Activated T-helper 2 cell treated with anti-CD3 and anti-CD28 coated beads, Interferon-gamma antibody, Interleukin-2, Interleukin-4, amounts not matched to agents 10 μg/mL and 5 μg/mL and 100 μg/mL, durations not matched to agents 14 hours and 24 hours and 36 hours (primary cell): ENCODE results near the gene SPRY2. TPM values are rescaled to one million over a fixed set of nuclear protein-coding genes. Genes with fewer than 3 reads are reported as not detected.
"Not testable (repeated sequence)": the region's sequence is repeated elsewhere in the genome, so short reads cannot be mapped to it uniquely, and the experiment has no call there.

Experiments used
- DNase-seq: peaks from one replicate; pipeline ENCODE4 v3.0.0; 2021; ENCODE audit warnings: low spot score
- H3K27ac Mint-ChIP-seq: one replicate; pipeline ENCODE4 v1.8.0; 2021; ENCODE audit warnings: mixed read lengths
- H3K27me3 Mint-ChIP-seq: one replicate; pipeline ENCODE4 v1.8.0; 2021; ENCODE audit warnings: low read depth, mixed read lengths
- H3K36me3 Mint-ChIP-seq: one replicate; pipeline ENCODE4 v1.8.0; 2021; ENCODE audit warnings: low read depth, mixed read lengths
- H3K4me1 Mint-ChIP-seq: one replicate; pipeline ENCODE4 v1.8.0; 2021; ENCODE audit warnings: low read depth, mixed read lengths
- H3K4me3 Mint-ChIP-seq: one replicate; pipeline ENCODE4 v1.8.0; 2021; ENCODE audit warnings: low read depth, mild to moderate bottlenecking, moderate library complexity, mixed read lengths
- H3K9me3 Mint-ChIP-seq: one replicate; pipeline ENCODE4 v1.8.0; 2021; ENCODE audit warnings: mixed read lengths
- intact Hi-C: fragments of 100-400 bp; cut with micrococcal nuclease; formaldehyde crosslinking; loops from one replicate; pipeline ENCODE4 v1.15.1; 2023
- total RNA-seq: library from RNA; stranded (reverse); gene quantifications from 2 replicates; pipeline ENCODE4 v1.2.3, GENCODE V29; 2022

Gene SPRY2
- total RNA-seq, 1 donor from 2014 or later: 0.16 TPM

- no peaks in the 10 kb centered on the region for H3K9me3 Mint-ChIP-seq
- no peaks in the 10 kb centered on the region for H3K27me3 Mint-ChIP-seq
- no peak for DNase-seq
- no peaks in the 10 kb centered on the region for H3K36me3 Mint-ChIP-seq
- intact Hi-C loops: no loop called here
- no peak overlapping the region for H3K4me3 Mint-ChIP-seq
- H3K4me1 Mint-ChIP-seq: peaks cover 2% of the 10 kb centered on the region
- no peak overlapping the region for H3K27ac Mint-ChIP-seq
Observed at GRCh38 chr13:80367473-80367872, 26.5 kb upstream of the SPRY2 start.

GRCh38 chr13:80363890-80364503, 23.1 kb upstream of the SPRY2 start:
- Mint-ChIP-seq H3K27me3 (no peaks in the 10 kb centered on the region), H3K36me3 (no peaks in the 10 kb centered on the region), H3K4me1 (peaks cover 2% of the 10 kb centered on the region), H3K9me3 (no peaks in the 10 kb centered on the region), H3K4me3 (no peak overlapping the region), H3K27ac (no peak overlapping the region)
- DNase-seq: no peak
- intact Hi-C loops: loop anchor here (2.0 kb wide), 2 partner anchors 21 to 685 kb away; no protein-coding TSS in a partner anchor

- Mint-ChIP-seq H3K4me1 (peaks cover 2% of the 10 kb centered on the region), H3K36me3 (no peaks in the 10 kb centered on the region), H3K4me3 (no peak overlapping the region), H3K27ac (no peak overlapping the region), H3K27me3 (no peaks in the 10 kb centered on the region), H3K9me3 (no peaks in the 10 kb centered on the region)
- intact Hi-C loops: loop anchor here (2.0 kb wide), 1 partner anchor 20 kb away; no protein-coding TSS in a partner anchor
- DNase-seq: no peak
Observed at GRCh38 chr13:80362481-80362880, 21.6 kb upstream of the SPRY2 start.

- intact Hi-C loops: loop anchor here (2.0 kb wide), 1 partner anchor 19 kb away; no protein-coding TSS in a partner anchor
- no peak for DNase-seq
- Mint-ChIP-seq H3K36me3 (no peaks in the 10 kb centered on the region), H3K4me1 (peaks cover 2% of the 10 kb centered on the region), H3K27me3 (no peaks in the 10 kb centered on the region), H3K4me3 (no peak overlapping the region), H3K9me3 (no peaks in the 10 kb centered on the region), H3K27ac (no peak overlapping the region)
Observed at GRCh38 chr13:80361883-80362327, 21.0 kb upstream of the SPRY2 start.

- Mint-ChIP-seq H3K36me3 (no peaks in the 10 kb centered on the region), H3K27me3 (no peaks in the 10 kb centered on the region), H3K9me3 (no peaks in the 10 kb centered on the region), H3K4me3 (no peak overlapping the region), H3K27ac (no peak overlapping the region), H3K4me1 (peaks cover 2% of the 10 kb centered on the region)
- DNase-seq: no peak
- intact Hi-C loops: no loop called here
Observed at GRCh38 chr13:80361298-80361697, 20.4 kb upstream of the SPRY2 start.

- Mint-ChIP-seq H3K36me3 (no peaks in the 10 kb centered on the region), H3K4me3 (no peak overlapping the region), H3K9me3 (no peaks in the 10 kb centered on the region), H3K27ac (no peak overlapping the region), H3K4me1 (peaks cover 2% of the 10 kb centered on the region), H3K27me3 (no peaks in the 10 kb centered on the region)
- intact Hi-C loops: no loop called here
- DNase-seq: no peak
Observed at GRCh38 chr13:80360453-80360800, 19.5 kb upstream of the SPRY2 start.

- Mint-ChIP-seq H3K9me3 (no peaks in the 10 kb centered on the region), H3K4me1 (peaks cover 2% of the 10 kb centered on the region), H3K4me3 (no peak overlapping the region), H3K27ac (no peak overlapping the region), H3K27me3 (no peaks in the 10 kb centered on the region), H3K36me3 (no peaks in the 10 kb centered on the region)
- DNase-seq: no peak
- intact Hi-C loops: no loop called here
Observed at GRCh38 chr13:80359778-80360452, 19.0 kb upstream of the SPRY2 start.

- Mint-ChIP-seq H3K4me3 (no peak overlapping the region), H3K4me1 (peaks cover 2% of the 10 kb centered on the region), H3K27me3 (no peaks in the 10 kb centered on the region), H3K9me3 (no peaks in the 10 kb centered on the region), H3K27ac (no peak overlapping the region), H3K36me3 (no peaks in the 10 kb centered on the region)
- DNase-seq: no peak
- intact Hi-C loops: no loop called here
Observed at GRCh38 chr13:80359414-80359777, 18.5 kb upstream of the SPRY2 start.

GRCh38 chr13:80355496-80356094, 14.7 kb upstream of the SPRY2 start:
- H3K4me3 Mint-ChIP-seq, H3K4me1 Mint-ChIP-seq, H3K36me3 Mint-ChIP-seq, DNase-seq, H3K27ac Mint-ChIP-seq, H3K27me3 Mint-ChIP-seq, intact Hi-C loops, H3K9me3 Mint-ChIP-seq: not testable (repeated sequence)

GRCh38 chr13:80348750-80349149, 7.8 kb upstream of the SPRY2 start:
- H3K27me3 Mint-ChIP-seq: peaks cover 21% of the 10 kb centered on the region
- H3K36me3 Mint-ChIP-seq: no peaks in the 10 kb centered on the region
- H3K4me3 Mint-ChIP-seq: no peak overlapping the region
- intact Hi-C loops: loop anchor here (10.0 kb wide), 1 partner anchor 666 kb away; no protein-coding TSS in a partner anchor
- DNase-seq: no peak
- H3K4me1 Mint-ChIP-seq: no peaks in the 10 kb centered on the region
- H3K27ac Mint-ChIP-seq: no peak overlapping the region
- H3K9me3 Mint-ChIP-seq: no peaks in the 10 kb centered on the region

- Mint-ChIP-seq H3K27ac (no peak overlapping the region), H3K27me3 (peaks cover 25% of the 10 kb centered on the region), H3K9me3 (no peaks in the 10 kb centered on the region), H3K4me3 (no peak overlapping the region), H3K36me3 (no peaks in the 10 kb centered on the region), H3K4me1 (no peaks in the 10 kb centered on the region)
- intact Hi-C loops: loop anchor here (10.0 kb wide), 1 partner anchor 666 kb away; no protein-coding TSS in a partner anchor
- DNase-seq: no peak
Observed at GRCh38 chr13:80348314-80348713, 7.4 kb upstream of the SPRY2 start.

- no peak overlapping the region for H3K4me3 Mint-ChIP-seq
- H3K9me3 Mint-ChIP-seq: no peaks in the 10 kb centered on the region
- peaks cover 36% of the 10 kb centered on the region for H3K27me3 Mint-ChIP-seq
- intact Hi-C loops: loop anchor here (10.0 kb wide), 1 partner anchor 669 kb away; no protein-coding TSS in a partner anchor
- DNase-seq: no peak
- peaks cover 5% of the 10 kb centered on the region for H3K4me1 Mint-ChIP-seq
- H3K36me3 Mint-ChIP-seq: no peaks in the 10 kb centered on the region
- H3K27ac Mint-ChIP-seq: no peak overlapping the region
Observed at GRCh38 chr13:80345771-80346510, 5.0 kb upstream of the SPRY2 start.
